Left renal pelvis (tissue), 4 donors: Measurements from ENCODE around the gene GAGE12J. TPM values are rescaled to one million over a fixed set of nuclear protein-coding genes. Genes with fewer than 3 reads are reported as not detected.
"Not testable (repeated sequence)": the region's sequence is repeated elsewhere in the genome, so short reads cannot be mapped to it uniquely, and the experiment has no call there.

Source experiments
- DNase-seq, 4 donors: peaks; one replicate each; pipeline ENCODE4 v3.0.0-alpha.2; 2013; ENCODE audit warnings: low read depth in 4 of 4, low spot score in 3 of 4
- polyA plus RNA-seq, 4 donors: library from polyadenylated mRNA; unstranded; fragments of 120-200 nt; gene quantifications; one replicate each; pipeline ENCODE4 v1.2.1, GENCODE V29; 2013; ENCODE audit not compliant: insufficient read length in 4 of 4

The GAGE12J gene
- not detected for polyA plus RNA-seq

GRCh38 chrX:49321737-49322136 lies at the start of gene GAGE12J:
Gene GAGE12J, plus strand, starts transcription at chrX:49322037. Its CDS starts 1,157 bp downstream, at chrX:49323194.
- not testable (repeated sequence) for DNase-seq

- DNase-seq, result no peak
Observed at GRCh38 chrX:49272421-49272820, 49.4 kb upstream of the GAGE12J start.

GRCh38 chrX:49273181-49273727 lies 48.6 kb upstream of the GAGE12J start:
- no peak for DNase-seq

GRCh38 chrX:49276207-49276606 lies 45.6 kb upstream of the GAGE12J start:
- no peak for DNase-seq

- no peak for DNase-seq
Observed at GRCh38 chrX:49276671-49277534, 44.9 kb upstream of the GAGE12J start.

GRCh38 chrX:49277535-49277830 lies 44.4 kb upstream of the GAGE12J start:
- no peak for DNase-seq

- DNase-seq, result no peak
Observed at GRCh38 chrX:49278081-49278480, 43.8 kb upstream of the GAGE12J start.

GRCh38 chrX:49282647-49283011 lies 39.2 kb upstream of the GAGE12J start:
- DNase-seq, result no peak

- no peak for DNase-seq
Observed at GRCh38 chrX:49284212-49284611, 37.6 kb upstream of the GAGE12J start.

GRCh38 chrX:49286136-49286535 lies 35.7 kb upstream of the GAGE12J start:
- no peak for DNase-seq

- no peak for DNase-seq
Observed at GRCh38 chrX:49286581-49286980, 35.3 kb upstream of the GAGE12J start.

- no peak for DNase-seq
Observed at GRCh38 chrX:49287665-49288064, 34.2 kb upstream of the GAGE12J start.

GRCh38 chrX:49290215-49290614 lies 31.6 kb upstream of the GAGE12J start:
- DNase-seq, result no peak

- DNase-seq, result no peak
Observed at GRCh38 chrX:49291615-49292337, 30.1 kb upstream of the GAGE12J start.

GRCh38 chrX:49292400-49293362 lies 29.2 kb upstream of the GAGE12J start:
- DNase-seq, result no peak

GRCh38 chrX:49299293-49299692 lies 22.5 kb upstream of the GAGE12J start:
- DNase-seq, result not testable (repeated sequence)

- no peak for DNase-seq
Observed at GRCh38 chrX:49300703-49301102, 21.1 kb upstream of the GAGE12J start.

GRCh38 chrX:49303346-49303745 lies 18.5 kb upstream of the GAGE12J start, which contains the start of gene GAGE10:
Gene GAGE10, plus strand, starts transcription at chrX:49303646. Its CDS starts 1,214 bp downstream, at chrX:49304860.
- no peak for DNase-seq

- not testable (repeated sequence) for DNase-seq
Observed at GRCh38 chrX:49307775-49308174, 14.1 kb upstream of the GAGE12J start.

GRCh38 chrX:49308604-49309269 lies 13.1 kb upstream of the GAGE12J start:
- DNase-seq, result no peak
